Measurements from ENCODE around the gene TXNDC2.

TXNDC2 gene

GRCh38 chr18:9924371-9924943 is 38.7 kb downstream of the TXNDC2 start:
- DNase-seq (ENCODE audit: low spot score) = no peak
- TF ChIP-seq CTCF (IDR thresholded peaks at IDR 0.05; ENCODE audit: extremely low read depth, missing control alignments) = no peak

- no peak for DNase-seq (ENCODE audit: low spot score)
- TF ChIP-seq CTCF (IDR thresholded peaks at IDR 0.05; ENCODE audit: extremely low read depth, missing control alignments) = no peak
Observed at GRCh38 chr18:9925369-9925768, 39.6 kb downstream of the TXNDC2 start.

GRCh38 chr18:9925795-9926194 is 40.0 kb downstream of the TXNDC2 start:
- no peak for TF ChIP-seq CTCF (IDR thresholded peaks at IDR 0.05; ENCODE audit: extremely low read depth, missing control alignments)
- DNase-seq (ENCODE audit: low spot score) = no peak

- no peak for TF ChIP-seq CTCF (IDR thresholded peaks at IDR 0.05; ENCODE audit: extremely low read depth, missing control alignments)
- DNase-seq (ENCODE audit: low spot score) = no peak
Observed at GRCh38 chr18:9926223-9926894, 40.6 kb downstream of the TXNDC2 start.

GRCh38 chr18:9926977-9927376 is 41.2 kb downstream of the TXNDC2 start:
- no peak for TF ChIP-seq CTCF (IDR thresholded peaks at IDR 0.05; ENCODE audit: extremely low read depth, missing control alignments)
- no peak for DNase-seq (ENCODE audit: low spot score)

GRCh38 chr18:9927392-9928063 is 41.8 kb downstream of the TXNDC2 start:
- no peak for TF ChIP-seq CTCF (IDR thresholded peaks at IDR 0.05; ENCODE audit: extremely low read depth, missing control alignments)
- DNase-seq (ENCODE audit: low spot score) = no peak

GRCh38 chr18:9928646-9929259 is 43.0 kb downstream of the TXNDC2 start:
- DNase-seq (ENCODE audit: low spot score) = no peak
- TF ChIP-seq CTCF (IDR thresholded peaks at IDR 0.05; ENCODE audit: extremely low read depth, missing control alignments) = no peak
